Peyer's patch (tissue), 4 donors: ENCODE data around the gene OLFML1.

Experiments
- CTCF ChIP-seq, 6 experiments: fragments of 450-650 bp in 4 of 6; fragments of 200-600 bp in 2 of 6; sonication (generic) in 1 of 6; IDR thresholded peaks; one replicate each; pipeline ENCODE4 v1.5.1; 2017 to 2019; ENCODE audit warnings: antibody characterized with exemption in 6 of 6, mild to moderate bottlenecking in 3 of 6, moderate library complexity in 1 of 6
- POLR2A ChIP-seq, 2 donors: fragments of 450-650 bp; IDR thresholded peaks; one replicate each; pipeline ENCODE4 v1.5.1; 2017; ENCODE audit warnings: antibody characterized with exemption in 2 of 2, mild to moderate bottlenecking in 2 of 2, moderate library complexity in 2 of 2

- TF ChIP-seq CTCF (IDR thresholded peaks at IDR 0.05) (no peak), POLR2A (IDR thresholded peaks at IDR 0.05) (no peak)
Observed at GRCh38 chr11:7527029-7527428, 41.7 kb downstream of the OLFML1 start.
